Activated naive CD4-positive, alpha-beta T cell treated with anti-CD3 and anti-CD28 coated beads, Interleukin-2, amount 50 U/mL, for 24 hours (primary cell): ENCODE measurements around the gene AMIGO3.
"Not testable (repeated sequence)": the region's sequence is repeated elsewhere in the genome, so short reads cannot be mapped to it uniquely, and the experiment has no call there.

ENCODE experiments used
- H3K27ac Mint-ChIP-seq: one replicate; pipeline ENCODE4 v1.8.0; 2021; ENCODE audit warnings: mild to moderate bottlenecking, mixed read lengths
- H3K27me3 Mint-ChIP-seq: one replicate; pipeline ENCODE4 v1.8.0; 2021; ENCODE audit warnings: mixed read lengths
- H3K36me3 Mint-ChIP-seq: one replicate; pipeline ENCODE4 v1.8.0; 2021; ENCODE audit warnings: mixed read lengths
- H3K4me1 Mint-ChIP-seq: one replicate; pipeline ENCODE4 v1.8.0; 2021; ENCODE audit warnings: mixed read lengths
- H3K4me3 Mint-ChIP-seq: one replicate; pipeline ENCODE4 v1.8.0; 2021; ENCODE audit warnings: mild to moderate bottlenecking, mixed read lengths
- H3K9me3 Mint-ChIP-seq: one replicate; pipeline ENCODE4 v1.8.0; 2021; ENCODE audit warnings: mixed read lengths

Gene AMIGO3

GRCh38 chr3:49705390-49705960 is 14.0 kb downstream of the AMIGO3 start:
- Mint-ChIP-seq H3K27me3 (no peaks in the 10 kb centered on the region), H3K9me3 (no peaks in the 10 kb centered on the region), H3K27ac (no peak overlapping the region), H3K4me3 (no peak overlapping the region), H3K4me1 (no peaks in the 10 kb centered on the region), H3K36me3 (peaks cover 4% of the 10 kb centered on the region)

GRCh38 chr3:49704629-49705028 is 14.9 kb downstream of the AMIGO3 start:
- no peaks in the 10 kb centered on the region for H3K27me3 Mint-ChIP-seq
- no peak overlapping the region for H3K27ac Mint-ChIP-seq
- peaks cover 4% of the 10 kb centered on the region for H3K36me3 Mint-ChIP-seq
- H3K4me3 Mint-ChIP-seq, result no peak overlapping the region
- H3K9me3 Mint-ChIP-seq, result no peaks in the 10 kb centered on the region
- no peaks in the 10 kb centered on the region for H3K4me1 Mint-ChIP-seq

- no peak overlapping the region for H3K4me3 Mint-ChIP-seq
- H3K27me3 Mint-ChIP-seq, result no peaks in the 10 kb centered on the region
- H3K27ac Mint-ChIP-seq, result no peak overlapping the region
- H3K4me1 Mint-ChIP-seq, result no peaks in the 10 kb centered on the region
- H3K9me3 Mint-ChIP-seq, result no peaks in the 10 kb centered on the region
- H3K36me3 Mint-ChIP-seq, result peaks cover 4% of the 10 kb centered on the region
Observed at GRCh38 chr3:49703956-49704355, 15.5 kb downstream of the AMIGO3 start.

- no peaks in the 10 kb centered on the region for H3K9me3 Mint-ChIP-seq
- H3K4me1 Mint-ChIP-seq, result no peaks in the 10 kb centered on the region
- no peak overlapping the region for H3K27ac Mint-ChIP-seq
- peaks cover 3% of the 10 kb centered on the region for H3K36me3 Mint-ChIP-seq
- no peak overlapping the region for H3K4me3 Mint-ChIP-seq
- H3K27me3 Mint-ChIP-seq, result no peaks in the 10 kb centered on the region
Observed at GRCh38 chr3:49703443-49703927, 16.0 kb downstream of the AMIGO3 start.

- H3K27me3 Mint-ChIP-seq, result no peaks in the 10 kb centered on the region
- H3K4me3 Mint-ChIP-seq, result no peak overlapping the region
- no peak overlapping the region for H3K27ac Mint-ChIP-seq
- no peaks in the 10 kb centered on the region for H3K9me3 Mint-ChIP-seq
- H3K4me1 Mint-ChIP-seq, result no peaks in the 10 kb centered on the region
- H3K36me3 Mint-ChIP-seq, result peaks cover 2% of the 10 kb centered on the region
Observed at GRCh38 chr3:49702672-49703071, 16.8 kb downstream of the AMIGO3 start.

GRCh38 chr3:49701388-49702077 is 18.0 kb downstream of the AMIGO3 start:
- Mint-ChIP-seq H3K36me3 (no peaks in the 10 kb centered on the region), H3K4me3 (no peak overlapping the region), H3K9me3 (no peaks in the 10 kb centered on the region), H3K27me3 (no peaks in the 10 kb centered on the region), H3K27ac (no peak overlapping the region), H3K4me1 (no peaks in the 10 kb centered on the region)

- H3K36me3 Mint-ChIP-seq, result no peaks in the 10 kb centered on the region
- no peak overlapping the region for H3K27ac Mint-ChIP-seq
- H3K4me1 Mint-ChIP-seq, result no peaks in the 10 kb centered on the region
- no peaks in the 10 kb centered on the region for H3K27me3 Mint-ChIP-seq
- no peaks in the 10 kb centered on the region for H3K9me3 Mint-ChIP-seq
- H3K4me3 Mint-ChIP-seq, result no peak overlapping the region
Observed at GRCh38 chr3:49700453-49701128, 18.9 kb downstream of the AMIGO3 start.

- Mint-ChIP-seq H3K4me1 (no peaks in the 10 kb centered on the region), H3K4me3 (no peak overlapping the region), H3K9me3 (no peaks in the 10 kb centered on the region), H3K27me3 (no peaks in the 10 kb centered on the region), H3K36me3 (no peaks in the 10 kb centered on the region), H3K27ac (no peak overlapping the region)
Observed at GRCh38 chr3:49700014-49700413, 19.5 kb downstream of the AMIGO3 start.

GRCh38 chr3:49699281-49699979 is 20.1 kb downstream of the AMIGO3 start:
- Mint-ChIP-seq H3K4me3 (no peak overlapping the region), H3K9me3 (no peaks in the 10 kb centered on the region), H3K36me3 (no peaks in the 10 kb centered on the region), H3K27ac (no peak overlapping the region), H3K27me3 (no peaks in the 10 kb centered on the region), H3K4me1 (no peaks in the 10 kb centered on the region)

- H3K27me3 Mint-ChIP-seq, H3K36me3 Mint-ChIP-seq, H3K27ac Mint-ChIP-seq, H3K4me3 Mint-ChIP-seq, H3K9me3 Mint-ChIP-seq: not testable (repeated sequence)
- peaks cover 22% of the 10 kb centered on the region for H3K4me1 Mint-ChIP-seq
Observed at GRCh38 chr3:49695350-49696015, 24.0 kb downstream of the AMIGO3 start.

- not testable (repeated sequence) for H3K4me3 Mint-ChIP-seq, H3K27ac Mint-ChIP-seq, H3K27me3 Mint-ChIP-seq, H3K9me3 Mint-ChIP-seq, H3K36me3 Mint-ChIP-seq
- H3K4me1 Mint-ChIP-seq, result peaks cover 30% of the 10 kb centered on the region
Observed at GRCh38 chr3:49694409-49695070, 24.9 kb downstream of the AMIGO3 start.

GRCh38 chr3:49691481-49691880 is 28.0 kb downstream of the AMIGO3 start:
- not testable (repeated sequence) for H3K4me3 Mint-ChIP-seq, H3K36me3 Mint-ChIP-seq, H3K27me3 Mint-ChIP-seq, H3K27ac Mint-ChIP-seq, H3K9me3 Mint-ChIP-seq
- H3K4me1 Mint-ChIP-seq, result peaks cover 41% of the 10 kb centered on the region

- H3K9me3 Mint-ChIP-seq, H3K27ac Mint-ChIP-seq, H3K36me3 Mint-ChIP-seq, H3K27me3 Mint-ChIP-seq: not testable (repeated sequence)
- H3K4me3 Mint-ChIP-seq, result peak overlapping the region; percentile 97
- H3K4me1 Mint-ChIP-seq, result peaks cover 41% of the 10 kb centered on the region
Observed at GRCh38 chr3:49690856-49691255, 28.6 kb downstream of the AMIGO3 start.

GRCh38 chr3:49689908-49690624 is 29.4 kb downstream of the AMIGO3 start:
- H3K36me3 Mint-ChIP-seq, H3K27me3 Mint-ChIP-seq, H3K9me3 Mint-ChIP-seq: not testable (repeated sequence)
- peak overlapping the region; percentile 94 for H3K27ac Mint-ChIP-seq
- peaks cover 46% of the 10 kb centered on the region for H3K4me1 Mint-ChIP-seq
- peak overlapping the region; percentile 97 for H3K4me3 Mint-ChIP-seq
